ENCODE measurements around the gene C9orf43. TPM values are rescaled to one million over a fixed set of nuclear protein-coding genes. Genes with fewer than 3 reads are reported as not detected.

Gene C9orf43
- total RNA-seq, 4 donors from 2014 or later, result 0.54 to 2.5 (median 1.7) TPM; not detected in 1

DNA sequence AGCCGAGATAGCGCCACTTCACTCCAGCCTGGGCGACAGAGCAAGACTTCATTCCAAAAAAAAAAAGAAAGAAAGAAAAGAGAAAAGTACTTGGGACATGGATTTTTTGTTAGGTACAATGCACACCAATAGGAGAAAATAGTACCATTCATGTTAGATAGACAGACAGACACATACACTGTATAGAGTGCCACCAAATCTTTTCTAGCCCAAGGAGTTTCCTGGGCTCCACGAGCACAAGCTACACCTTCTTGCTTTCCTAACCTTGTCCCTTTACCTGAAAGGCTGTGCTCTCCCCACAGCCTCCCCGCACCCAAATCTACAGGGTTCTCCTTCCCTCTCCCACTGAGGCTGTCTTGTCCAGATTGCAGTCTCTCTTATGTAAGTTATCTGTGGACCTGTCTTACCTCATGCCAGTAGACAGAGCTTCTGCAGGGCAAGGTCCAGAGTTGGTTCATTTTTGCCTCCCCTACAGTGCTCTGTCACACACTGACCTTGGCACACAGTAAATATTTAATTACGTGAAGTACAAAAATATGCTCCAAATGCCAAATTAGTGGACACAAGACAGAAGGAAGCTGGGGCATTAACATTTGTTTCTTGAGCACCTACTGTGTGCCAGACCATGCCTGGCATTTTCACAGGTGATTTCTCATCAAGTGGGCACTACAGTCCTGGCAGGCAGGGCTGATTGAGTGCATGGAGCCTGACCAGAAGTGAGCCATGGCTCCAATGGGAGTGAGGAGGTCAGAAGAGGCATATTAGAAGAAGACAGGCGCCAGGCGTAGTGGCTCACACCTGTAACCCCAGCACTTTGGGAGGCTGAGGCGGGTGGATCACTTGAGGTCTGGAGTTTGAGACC lies 15.3 kb upstream of the C9orf43 start:
- no peaks in the 10 kb centered on the region for H3K27me3 ChIP-seq
- no peaks in the 10 kb centered on the region for H3K9me3 ChIP-seq
- peaks cover 0 to 53% of the 10 kb centered on the region in 2 donors for H3K36me3 ChIP-seq
- TF ChIP-seq POLR2A (IDR thresholded peaks at IDR 0.05), result no peak
- TF ChIP-seq EP300 (IDR thresholded peaks at IDR 0.05), result no peak
- TF ChIP-seq, protein P1, sequence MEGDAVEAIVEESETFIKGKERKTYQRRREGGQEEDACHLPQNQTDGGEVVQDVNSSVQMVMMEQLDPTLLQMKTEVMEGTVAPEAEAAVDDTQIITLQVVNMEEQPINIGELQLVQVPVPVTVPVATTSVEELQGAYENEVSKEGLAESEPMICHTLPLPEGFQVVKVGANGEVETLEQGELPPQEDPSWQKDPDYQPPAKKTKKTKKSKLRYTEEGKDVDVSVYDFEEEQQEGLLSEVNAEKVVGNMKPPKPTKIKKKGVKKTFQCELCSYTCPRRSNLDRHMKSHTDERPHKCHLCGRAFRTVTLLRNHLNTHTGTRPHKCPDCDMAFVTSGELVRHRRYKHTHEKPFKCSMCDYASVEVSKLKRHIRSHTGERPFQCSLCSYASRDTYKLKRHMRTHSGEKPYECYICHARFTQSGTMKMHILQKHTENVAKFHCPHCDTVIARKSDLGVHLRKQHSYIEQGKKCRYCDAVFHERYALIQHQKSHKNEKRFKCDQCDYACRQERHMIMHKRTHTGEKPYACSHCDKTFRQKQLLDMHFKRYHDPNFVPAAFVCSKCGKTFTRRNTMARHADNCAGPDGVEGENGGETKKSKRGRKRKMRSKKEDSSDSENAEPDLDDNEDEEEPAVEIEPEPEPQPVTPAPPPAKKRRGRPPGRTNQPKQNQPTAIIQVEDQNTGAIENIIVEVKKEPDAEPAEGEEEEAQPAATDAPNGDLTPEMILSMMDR (IDR thresholded peaks at IDR 0.05), result no peak
- TF ChIP-seq POLR2AphosphoS5 (IDR thresholded peaks at IDR 0.05), result no peak
- WGBS, 2 donors (ENCODE audit: low coverage in 1 of 2), result 92 to 95% methylated on average over 5 to 7 of the region's 9 CpGs
- H3K4me3 ChIP-seq, result no peak overlapping the region
- no peak overlapping the region for H3K27ac ChIP-seq
- ATAC-seq, result no peak
- peaks cover 0 to 11% (median 7%) of the 10 kb centered on the region in 3 donors for H3K4me1 ChIP-seq

DNA sequence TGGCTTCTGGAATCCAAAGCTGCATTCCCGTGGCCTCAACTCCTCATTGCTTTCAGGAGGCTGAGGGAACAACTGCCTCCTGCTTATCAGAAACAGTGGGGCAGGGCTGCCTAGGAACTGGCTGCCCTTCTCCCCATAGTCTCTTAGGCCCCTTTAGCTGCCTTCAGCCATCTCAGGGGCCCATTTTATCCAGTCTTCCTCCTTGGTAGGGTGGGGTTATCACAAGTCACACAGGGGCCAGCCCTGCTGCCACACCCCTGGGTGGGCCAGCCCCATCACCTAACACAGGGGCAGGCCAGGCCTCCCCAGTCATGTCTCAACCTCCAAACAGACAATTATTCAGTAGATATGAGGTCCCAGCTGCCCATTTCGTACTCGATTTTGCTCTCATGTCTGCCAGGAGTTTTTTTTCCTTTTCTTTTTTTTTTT lies 13.3 kb upstream of the C9orf43 start:
- TF ChIP-seq POLR2AphosphoS5 (IDR thresholded peaks at IDR 0.05) (no peak), POLR2A (IDR thresholded peaks at IDR 0.05) (no peak), EP300 (IDR thresholded peaks at IDR 0.05) (no peak)
- TF ChIP-seq, protein P1 (IDR thresholded peaks at IDR 0.05), result no peak
- Histone ChIP-seq H3K9me3 (no peaks in the 10 kb centered on the region), H3K27ac (no peak overlapping the region), H3K36me3 (peaks cover 0 to 33% of the 10 kb centered on the region in 2 donors), H3K4me3 (no peak overlapping the region), H3K4me1 (peaks cover 0 to 26% (median 15%) of the 10 kb centered on the region in 3 donors), H3K27me3 (no peaks in the 10 kb centered on the region)
- 67% methylated on average over 2 of the region's 3 CpGs; no CpG with 5 or more reads in 1 of the 2 donors for WGBS, 2 donors (ENCODE audit: low coverage in 1 of 2)
- no peak for ATAC-seq

DNA sequence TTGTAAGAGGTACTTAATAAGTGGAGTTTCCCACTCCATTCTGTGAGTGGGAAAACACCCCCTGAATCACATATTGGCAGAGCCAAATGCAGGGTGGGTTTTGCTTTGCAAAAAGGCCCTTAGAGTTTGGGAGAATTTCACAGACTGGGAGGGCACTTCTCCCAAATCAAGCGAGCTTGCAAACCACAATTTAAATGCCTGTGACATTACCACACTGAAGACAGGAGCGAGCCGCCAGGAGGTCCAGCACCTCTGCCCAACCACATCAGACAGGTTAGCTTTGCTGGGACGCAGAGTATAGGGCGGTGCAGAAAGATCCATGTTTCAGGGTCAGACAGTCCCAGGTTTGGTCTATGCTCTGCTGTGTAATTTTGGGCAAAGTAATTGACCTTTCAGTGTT lies 11.8 kb upstream of the C9orf43 start:
- H3K27me3 ChIP-seq, result no peaks in the 10 kb centered on the region
- H3K27ac ChIP-seq, result no peak overlapping the region
- WGBS, 2 donors (ENCODE audit: low coverage in 1 of 2), result 86 to 100% methylated on average over 1 to 5 of the region's 5 CpGs
- no peak for TF ChIP-seq POLR2A (IDR thresholded peaks at IDR 0.05)
- no peak for TF ChIP-seq EP300 (IDR thresholded peaks at IDR 0.05)
- TF ChIP-seq, protein P1 (IDR thresholded peaks at IDR 0.05), result no peak
- TF ChIP-seq POLR2AphosphoS5 (IDR thresholded peaks at IDR 0.05), result no peak
- ATAC-seq, result no peak
- no peak overlapping the region for H3K4me3 ChIP-seq
- peaks cover 0 to 17% of the 10 kb centered on the region in 2 donors for H3K36me3 ChIP-seq
- peaks cover 0 to 26% (median 15%) of the 10 kb centered on the region in 3 donors for H3K4me1 ChIP-seq
- H3K9me3 ChIP-seq, result no peaks in the 10 kb centered on the region

DNA sequence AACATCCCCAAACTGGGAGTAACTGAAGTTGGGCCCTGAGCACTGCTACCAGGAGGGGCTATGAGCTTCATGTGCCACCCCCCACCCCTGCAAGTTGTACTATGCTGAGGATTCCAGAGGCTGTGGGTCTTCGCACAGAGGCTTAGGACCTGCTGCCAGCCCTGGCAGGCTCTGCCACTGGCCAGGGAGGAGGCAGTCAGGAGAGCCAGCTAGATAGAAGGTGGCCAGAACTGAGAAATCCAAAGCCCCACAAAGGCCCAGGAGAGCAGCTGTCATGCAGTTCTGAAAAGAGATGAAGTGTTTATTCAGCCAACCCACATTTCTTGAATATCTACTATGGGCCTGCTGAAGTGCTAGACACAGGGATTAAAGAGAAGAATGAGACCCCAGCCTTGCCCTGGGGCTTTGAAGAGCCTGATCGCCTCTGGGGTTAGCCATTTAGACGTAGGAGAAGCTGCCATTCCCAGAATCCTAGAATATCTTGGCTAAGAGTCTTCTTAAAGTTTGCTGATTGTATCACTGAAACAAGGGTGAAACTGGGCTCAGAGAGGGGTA lies 10.8 kb upstream of the C9orf43 start:
- Histone ChIP-seq H3K4me3 (no peak overlapping the region), H3K27ac (no peak overlapping the region), H3K27me3 (no peaks in the 10 kb centered on the region), H3K9me3 (no peaks in the 10 kb centered on the region), H3K4me1 (peaks cover 0 to 26% (median 15%) of the 10 kb centered on the region in 3 donors), H3K36me3 (peaks cover 0 to 9% of the 10 kb centered on the region in 2 donors)
- 100% methylated on average over 2 of the region's 3 CpGs; no CpG with 5 or more reads in 1 of the 2 donors for WGBS, 2 donors (ENCODE audit: low coverage in 1 of 2)
- ATAC-seq, result no peak
- no peak for TF ChIP-seq POLR2A (IDR thresholded peaks at IDR 0.05)
- TF ChIP-seq, protein P1 (IDR thresholded peaks at IDR 0.05), result no peak
- no peak for TF ChIP-seq EP300 (IDR thresholded peaks at IDR 0.05)
- TF ChIP-seq POLR2AphosphoS5 (IDR thresholded peaks at IDR 0.05), result no peak

All from gastroesophageal sphincter (tissue), 4 donors.